Measurements from ENCODE around the gene RNF34. TPM values are rescaled to one million over a fixed set of nuclear protein-coding genes. Genes with fewer than 3 reads are reported as not detected.

RNF34 gene
- total RNA-seq, 1 experiment from 2014 or later, result 53.6 TPM

- POLR2A ChIA-PET, result interaction anchor here (0.5 kb wide), 1 partner anchor 10 kb away, joined by 3 read pairs; no protein-coding TSS in a partner anchor
- CTCF ChIA-PET, result interaction anchor here (1.0 kb wide), 1 partner anchor 30 kb away, joined by 3 read pairs; no protein-coding TSS in a partner anchor
- Mint-ChIP-seq H3K4me3 (no peak overlapping the region), H3K27me3 (ENCODE audit: low read depth) (no peaks in the 10 kb centered on the region; the same call in 1 of the 2 replicates), H3K27ac (peak overlapping the region; percentile 82), H3K4me1 (peaks cover 6% of the 10 kb centered on the region), H3K9me3 (no peaks in the 10 kb centered on the region), H3K36me3 (peaks cover 17% of the 10 kb centered on the region)
- ATAC-seq (no peak), DNase-seq (ENCODE audit: low spot score) (no peak)
- TF ChIP-seq NR3C1 (CRISPR knock-in tag; conservative IDR thresholded peaks at IDR 0.05; ENCODE audit: low read depth) (no peak), HMGA2 (CRISPR knock-in tag; IDR thresholded peaks at IDR 0.05) (no peak), RELA (CRISPR knock-in tag; IDR thresholded peaks at IDR 0.05; ENCODE audit: borderline replicate concordance) (no peak)
Observed at GRCh38 chr12:121448771-121449315, 48.9 kb downstream of the RNF34 start.

GRCh38 chr12:121451961-121452339, 52.0 kb downstream of the RNF34 start:
- Mint-ChIP-seq H3K36me3 (peaks cover 13% of the 10 kb centered on the region), H3K27me3 (ENCODE audit: low read depth) (no peaks in the 10 kb centered on the region), H3K4me1 (peaks cover 21% of the 10 kb centered on the region), H3K4me3 (no peak overlapping the region), H3K9me3 (no peaks in the 10 kb centered on the region), H3K27ac (peak overlapping the region; percentile 45; the same call in 1 of the 2 replicates)
- ATAC-seq (no peak), DNase-seq (ENCODE audit: low spot score) (no peak)
- ChIA-PET CTCF (interaction anchor here (8.7 kb wide), 1 partner anchor 8 kb away, joined by 71 read pairs; no protein-coding TSS in a partner anchor), POLR2A (no interaction called here)
- TF ChIP-seq ZNF532 (CRISPR knock-in tag; IDR thresholded peaks at IDR 0.05; ENCODE audit: borderline replicate concordance), result no peak
- no peak for TF ChIP-seq CBFB (CRISPR knock-in tag; IDR thresholded peaks at IDR 0.05; ENCODE audit: low read depth)
- TF ChIP-seq, protein P1, sequence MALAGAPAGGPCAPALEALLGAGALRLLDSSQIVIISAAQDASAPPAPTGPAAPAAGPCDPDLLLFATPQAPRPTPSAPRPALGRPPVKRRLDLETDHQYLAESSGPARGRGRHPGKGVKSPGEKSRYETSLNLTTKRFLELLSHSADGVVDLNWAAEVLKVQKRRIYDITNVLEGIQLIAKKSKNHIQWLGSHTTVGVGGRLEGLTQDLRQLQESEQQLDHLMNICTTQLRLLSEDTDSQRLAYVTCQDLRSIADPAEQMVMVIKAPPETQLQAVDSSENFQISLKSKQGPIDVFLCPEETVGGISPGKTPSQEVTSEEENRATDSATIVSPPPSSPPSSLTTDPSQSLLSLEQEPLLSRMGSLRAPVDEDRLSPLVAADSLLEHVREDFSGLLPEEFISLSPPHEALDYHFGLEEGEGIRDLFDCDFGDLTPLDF (CRISPR knock-in tag; IDR thresholded peaks at IDR 0.05), result no peak
- no peak for TF ChIP-seq FOXP1 (CRISPR knock-in tag; IDR thresholded peaks at IDR 0.05; ENCODE audit: borderline replicate concordance)
- no peak for TF ChIP-seq ZNF263 (CRISPR knock-in tag; IDR thresholded peaks at IDR 0.05; ENCODE audit: low read depth)
- no peak for TF ChIP-seq ARID4B (CRISPR knock-in tag; IDR thresholded peaks at IDR 0.05; ENCODE audit: borderline replicate concordance)
- TF ChIP-seq, protein P2, sequence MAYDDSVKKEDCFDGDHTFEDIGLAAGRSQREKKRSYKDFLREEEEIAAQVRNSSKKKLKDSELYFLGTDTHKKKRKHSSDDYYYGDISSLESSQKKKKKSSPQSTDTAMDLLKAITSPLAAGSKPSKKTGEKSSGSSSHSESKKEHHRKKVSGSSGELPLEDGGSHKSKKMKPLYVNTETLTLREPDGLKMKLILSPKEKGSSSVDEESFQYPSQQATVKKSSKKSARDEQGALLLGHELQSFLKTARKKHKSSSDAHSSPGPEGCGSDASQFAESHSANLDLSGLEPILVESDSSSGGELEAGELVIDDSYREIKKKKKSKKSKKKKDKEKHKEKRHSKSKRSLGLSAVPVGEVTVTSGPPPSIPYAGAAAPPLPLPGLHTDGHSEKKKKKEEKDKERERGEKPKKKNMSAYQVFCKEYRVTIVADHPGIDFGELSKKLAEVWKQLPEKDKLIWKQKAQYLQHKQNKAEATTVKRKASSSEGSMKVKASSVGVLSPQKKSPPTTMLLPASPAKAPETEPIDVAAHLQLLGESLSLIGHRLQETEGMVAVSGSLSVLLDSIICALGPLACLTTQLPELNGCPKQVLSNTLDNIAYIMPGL (CRISPR knock-in tag; IDR thresholded peaks at IDR 0.05), result no peak
- TF ChIP-seq TEAD1 (CRISPR knock-in tag; IDR thresholded peaks at IDR 0.05), result no peak
- no peak for TF ChIP-seq ATF3 (CRISPR knock-in tag; conservative IDR thresholded peaks at IDR 0.05)
- no peak for TF ChIP-seq SOX15 (CRISPR knock-in tag; IDR thresholded peaks at IDR 0.05)
- TF ChIP-seq ZNF512 (CRISPR knock-in tag; IDR thresholded peaks at IDR 0.05; ENCODE audit: borderline replicate concordance), result no peak
- TF ChIP-seq USF1 (CRISPR knock-in tag; IDR thresholded peaks at IDR 0.05), result no peak
- TF ChIP-seq NFYB (CRISPR knock-in tag; conservative IDR thresholded peaks at IDR 0.05; ENCODE audit: low read depth), result no peak
- TF ChIP-seq, protein P3, sequence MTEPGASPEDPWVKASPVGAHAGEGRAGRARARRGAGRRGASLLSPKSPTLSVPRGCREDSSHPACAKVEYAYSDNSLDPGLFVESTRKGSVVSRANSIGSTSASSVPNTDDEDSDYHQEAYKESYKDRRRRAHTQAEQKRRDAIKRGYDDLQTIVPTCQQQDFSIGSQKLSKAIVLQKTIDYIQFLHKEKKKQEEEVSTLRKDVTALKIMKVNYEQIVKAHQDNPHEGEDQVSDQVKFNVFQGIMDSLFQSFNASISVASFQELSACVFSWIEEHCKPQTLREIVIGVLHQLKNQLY (CRISPR knock-in tag; IDR thresholded peaks at IDR 0.05), result no peak
- no peak for TF ChIP-seq ZBTB21 (CRISPR knock-in tag; IDR thresholded peaks at IDR 0.05; ENCODE audit: borderline replicate concordance)

Measured in WTC11 (cell line).